B cell (primary cell): ENCODE results near the gene NFYC. TPM values are rescaled to one million over a fixed set of nuclear protein-coding genes. Genes with fewer than 3 reads are reported as not detected.

Experiments
- ATAC-seq: fragments of 200-7000 bp; cut with Tn5 transposase; one replicate; pipeline ENCODE4 v1.10.0; 2021; ENCODE audit warnings: low read depth, mild to moderate bottlenecking, moderate number of reproducible peaks, moderate library complexity
- CTCF ChIA-PET: fragments of 350-600 bp; sonication (Branson Sonifier 250); formaldehyde crosslinking; loops from one replicate; lab custom pipeline; 2021; ENCODE audit warnings: antibody characterized with exemption, inconsistent platforms; lab: Charles Lee
- POLR2A ChIA-PET: fragments of 350-600 bp; sonication (Branson Sonifier 250); formaldehyde crosslinking; loops from one replicate; lab custom pipeline; 2021; ENCODE audit warnings: antibody characterized with exemption; lab: Charles Lee
- DNase-seq: peaks from one replicate; pipeline ENCODE4 v3.0.0; 2013
- H2AFZ ChIP-seq: 2 replicates; pipeline ENCODE4 v1.6.1; 2012; ENCODE audit warnings: mild to moderate bottlenecking, low read depth, low read length; ENCODE audit not compliant: insufficient read depth, poor library complexity, severe bottlenecking
- H3K27ac ChIP-seq, 2 donors: 1 replicate in 1 of 2; 2 replicates in 1 of 2; pipeline ENCODE4 v1.5.1; 2012 to 2013; ENCODE audit warnings: low read length in 2 of 2, mild to moderate bottlenecking in 2 of 2, moderate library complexity in 1 of 2
- H3K27me3 ChIP-seq, 4 experiments: fragments of 200-600 bp in 1 of 4; sonication (generic) in 1 of 4; replicated peaks in 1 of 4; 1 replicate in 2 of 4; 2 replicates in 2 of 4; pipeline versions ENCODE4 v1.6.1 to v1.7.0; 2013 to 2016; ENCODE audit warnings: low read length in 3 of 4, mild to moderate bottlenecking in 2 of 4, mixed read lengths in 1 of 4, moderate library complexity in 1 of 4; ENCODE audit not compliant: insufficient read depth in 4 of 4, control insufficient read depth in 3 of 4; ENCODE audit errors: control extremely low read depth in 1 of 4
- H3K36me3 ChIP-seq, 2 experiments: replicated peaks in 1 of 2; 1 replicate in 1 of 2; 2 replicates in 1 of 2; pipeline versions ENCODE4 v1.6.1 to v1.7.1; 2013; ENCODE audit warnings: low read length in 1 of 2; ENCODE audit not compliant: insufficient read depth in 2 of 2, control insufficient read depth in 1 of 2; ENCODE audit errors: control extremely low read depth in 1 of 2, extremely low read depth in 1 of 2
- H3K4me1 ChIP-seq, 2 donors: fragments of 200-600 bp in 1 of 2; sonication (generic) in 1 of 2; 1 replicate in 1 of 2; 2 replicates in 1 of 2; pipeline versions ENCODE4 v1.5.1 to v1.6.1; 2013 to 2017; ENCODE audit warnings: low read length in 2 of 2; ENCODE audit not compliant: control insufficient read depth in 2 of 2, insufficient read depth in 2 of 2
- H3K4me2 ChIP-seq: replicated peaks from 2 replicates; pipeline ENCODE3; 2012; ENCODE audit warnings: mild to moderate bottlenecking, low read depth, low read length; ENCODE audit not compliant: poor library complexity, severe bottlenecking
- H3K4me3 ChIP-seq, 5 experiments: fragments of 200-600 bp in 1 of 5; sonication (generic) in 1 of 5; 1 replicate in 3 of 5; 2 replicates in 2 of 5; pipeline versions ENCODE4 v1.5.1 to v1.7.0; 2011 to 2016; ENCODE audit warnings: low read length in 4 of 5, mild to moderate bottlenecking in 4 of 5, low read depth in 2 of 5, control low read depth in 1 of 5, moderate library complexity in 1 of 5; ENCODE audit not compliant: insufficient read depth in 1 of 5; ENCODE audit errors: control extremely low read depth in 1 of 5, extremely low read depth in 1 of 5
- H3K79me2 ChIP-seq: fragments of 200-600 bp; sonication (generic); one replicate; pipeline ENCODE4 v1.6.0; 2016; ENCODE audit warnings: low read length; ENCODE audit not compliant: control insufficient read depth, insufficient read depth
- H3K9ac ChIP-seq: fragments of 200-600 bp; sonication (generic); 2 replicates; pipeline ENCODE4 v1.6.1; 2017; ENCODE audit warnings: mild to moderate bottlenecking, low read length, moderate library complexity
- H3K9me3 ChIP-seq, 3 donors: one replicate each; pipeline versions ENCODE4 v1.6.1 to v1.7.1; 2013; ENCODE audit warnings: low read length in 2 of 3; ENCODE audit not compliant: control insufficient read depth in 2 of 3, insufficient read depth in 1 of 3; ENCODE audit errors: control extremely low read depth in 1 of 3
- H4K20me1 ChIP-seq: 2 replicates; pipeline ENCODE4 v1.6.0; 2012; ENCODE audit warnings: mild to moderate bottlenecking, low read length; ENCODE audit not compliant: insufficient read depth, control insufficient read depth, poor library complexity, severe bottlenecking
- H3K27ac Mint-ChIP-seq: one replicate; pipeline ENCODE4 v1.8.0; 2021; ENCODE audit warnings: mixed read lengths
- H3K27me3 Mint-ChIP-seq: one replicate; pipeline ENCODE4 v1.8.0; 2021; ENCODE audit warnings: mixed read lengths
- H3K4me1 Mint-ChIP-seq: one replicate; pipeline ENCODE4 v1.8.0; 2021; ENCODE audit warnings: mixed read lengths
- H3K4me3 Mint-ChIP-seq: one replicate; pipeline ENCODE4 v1.8.0; 2021; ENCODE audit warnings: mixed read lengths
- H3K9me3 Mint-ChIP-seq: one replicate; pipeline ENCODE4 v1.8.0; 2022; ENCODE audit warnings: mixed read lengths; ENCODE audit not compliant: insufficient read depth
- EZH2 ChIP-seq: IDR thresholded peaks from 2 replicates; pipeline ENCODE4 v1.6.1; 2012; ENCODE audit warnings: borderline replicate concordance, low read depth, mild to moderate bottlenecking, moderate library complexity, low read length; ENCODE audit not compliant: insufficient read depth, poor library complexity, severe bottlenecking
- WGBS: methylation state at CpG from one replicate; pipeline ENCODE4 v1.1.5; 2013; ENCODE audit warnings: missing lambda C conversion rate; ENCODE audit not compliant: insufficient coverage; 5-methylcytosine and 5-hydroxymethylcytosine counted together
- intact Hi-C: fragments of 100-400 bp; cut with micrococcal nuclease; formaldehyde crosslinking; loops from one replicate; pipeline ENCODE4 v1.10.0; 2022
- polyA plus RNA-seq: library from polyadenylated mRNA; depleted of rRNA; stranded (reverse); fragments of >200 nt; gene quantifications from 2 replicates; pipeline ENCODE4 v1.2.3, GENCODE V29; 2012
- total RNA-seq, 2 donors: library from RNA; stranded (reverse); fragments of 120-200 nt in 1 of 2; gene quantifications; 1 replicate in 1 of 2; 2 replicates in 1 of 2; pipeline versions ENCODE4 v1.2.3 to v1.2.4, GENCODE V29; 2013 to 2022
- TF ChIP-seq, protein P1 (sequence below): fragments of 200-600 bp; IDR thresholded peaks from one replicate; pipeline ENCODE4 v1.8.0; 2022; ENCODE audit warnings: antibody characterized with exemption, mild to moderate bottlenecking

Gene NFYC
- total and polyA plus RNA-seq, 2 donors (not counting 1 experiment from before 2014, with no cell fraction given), result 88.7 to 123 TPM

GRCh38 chr1:40776236-40777072 lies 85.0 kb downstream of the NFYC start:
- H3K9me3 ChIP-seq, result peaks cover 1 to 8% (median 2%) of the 10 kb centered on the region in 3 donors
- ChIA-PET POLR2A (interaction anchor here (0.5 kb wide), 1 partner anchor 243 kb away, joined by 6 read pairs; no protein-coding TSS in a partner anchor), CTCF (interaction anchor here (1.1 to 9.7 kb wide), 6 partner anchors 11 to 110 kb away, joined by 3 to 193 read pairs (median 26); no protein-coding TSS in a partner anchor)
- H3K4me3 Mint-ChIP-seq, result no peak overlapping the region
- no peak for ATAC-seq
- no peaks in the 10 kb centered on the region for H3K4me1 ChIP-seq
- no peak for DNase-seq
- peaks cover 0 to 20% of the 10 kb centered on the region in 2 experiments for H3K36me3 ChIP-seq
- H3K4me2 ChIP-seq, result no peak overlapping the region
- H3K27ac ChIP-seq, result no peak overlapping the region
- H3K9ac ChIP-seq, result no peak overlapping the region
- no peak overlapping the region for H3K27ac Mint-ChIP-seq
- no peaks in the 10 kb centered on the region for H3K79me2 ChIP-seq
- intact Hi-C loops, result no loop called here
- H4K20me1 ChIP-seq, result peaks cover 10% of the 10 kb centered on the region
- no peak overlapping the region for H2AFZ ChIP-seq
- H3K27me3 ChIP-seq, result no peaks in the 10 kb centered on the region
- no peaks in the 10 kb centered on the region for H3K27me3 Mint-ChIP-seq
- peaks cover 2% of the 10 kb centered on the region for H3K4me1 Mint-ChIP-seq
- H3K9me3 Mint-ChIP-seq, result no peaks in the 10 kb centered on the region
- H3K4me3 ChIP-seq, result no peak overlapping the region
- TF ChIP-seq, protein P1, sequence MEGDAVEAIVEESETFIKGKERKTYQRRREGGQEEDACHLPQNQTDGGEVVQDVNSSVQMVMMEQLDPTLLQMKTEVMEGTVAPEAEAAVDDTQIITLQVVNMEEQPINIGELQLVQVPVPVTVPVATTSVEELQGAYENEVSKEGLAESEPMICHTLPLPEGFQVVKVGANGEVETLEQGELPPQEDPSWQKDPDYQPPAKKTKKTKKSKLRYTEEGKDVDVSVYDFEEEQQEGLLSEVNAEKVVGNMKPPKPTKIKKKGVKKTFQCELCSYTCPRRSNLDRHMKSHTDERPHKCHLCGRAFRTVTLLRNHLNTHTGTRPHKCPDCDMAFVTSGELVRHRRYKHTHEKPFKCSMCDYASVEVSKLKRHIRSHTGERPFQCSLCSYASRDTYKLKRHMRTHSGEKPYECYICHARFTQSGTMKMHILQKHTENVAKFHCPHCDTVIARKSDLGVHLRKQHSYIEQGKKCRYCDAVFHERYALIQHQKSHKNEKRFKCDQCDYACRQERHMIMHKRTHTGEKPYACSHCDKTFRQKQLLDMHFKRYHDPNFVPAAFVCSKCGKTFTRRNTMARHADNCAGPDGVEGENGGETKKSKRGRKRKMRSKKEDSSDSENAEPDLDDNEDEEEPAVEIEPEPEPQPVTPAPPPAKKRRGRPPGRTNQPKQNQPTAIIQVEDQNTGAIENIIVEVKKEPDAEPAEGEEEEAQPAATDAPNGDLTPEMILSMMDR, result no peak
- TF ChIP-seq EZH2, result no peak
- 89% methylated on average over 1 of the region's 4 CpGs for WGBS
